GM12891 (cell line): Measurements from ENCODE around the gene SLC49A3.

Experiments
- POLR2A ChIP-seq: IDR thresholded peaks from 2 replicates; pipeline ENCODE4 v1.6.1; 2011; ENCODE audit warnings: low read depth, low read length, control low read depth
- POLR2AphosphoS5 ChIP-seq: IDR thresholded peaks from 2 replicates; pipeline ENCODE4 v1.6.1; 2011; ENCODE audit warnings: low read depth, low read length, control low read depth
- POU2F2 ChIP-seq: IDR thresholded peaks from 2 replicates; pipeline ENCODE4 v1.6.1; 2011; ENCODE audit warnings: low read depth, mild to moderate bottlenecking, control low read depth, low read length, moderate library complexity

- no peak for TF ChIP-seq POU2F2
- TF ChIP-seq POLR2A = no peak
- TF ChIP-seq POLR2AphosphoS5 = no peak
Observed at GRCh38 chr4:680928-681645, 7.9 kb downstream of the SLC49A3 start.
